Colonic mucosa (tissue), 4 donors: ENCODE measurements around the gene GHR. TPM values are rescaled to one million over a fixed set of nuclear protein-coding genes. Genes with fewer than 3 reads are reported as not detected.
A peak's percentile ranks its signal among the peaks of the same experiment; 100 is the strongest.

Experiments
- DNase-seq: peaks from one replicate; pipeline ENCODE4 v3.0.0-alpha.2; 2020
- H3K27ac ChIP-seq: fragments of 200-600 bp; one replicate; pipeline ENCODE4 v1.8.0; 2021
- H3K27me3 ChIP-seq: fragments of 200-600 bp; one replicate; pipeline ENCODE4 v1.8.0; 2021
- H3K36me3 ChIP-seq: fragments of 200-600 bp; one replicate; pipeline ENCODE4 v1.8.0; 2021
- H3K4me1 ChIP-seq: fragments of 200-600 bp; one replicate; pipeline ENCODE4 v1.8.0; 2021; ENCODE audit warnings: mild to moderate bottlenecking
- H3K4me3 ChIP-seq: fragments of 200-600 bp; one replicate; pipeline ENCODE4 v1.8.0; 2021
- H3K9ac ChIP-seq, 2 donors: one replicate each; pipeline ENCODE4 v1.7.0; 2013; ENCODE audit warnings: control low read depth in 2 of 2, low read depth in 2 of 2, low read length in 2 of 2
- H3K9me3 ChIP-seq: fragments of 200-600 bp; one replicate; pipeline ENCODE4 v1.8.0; 2021
- CTCF ChIP-seq: fragments of 200-600 bp; IDR thresholded peaks from one replicate; pipeline ENCODE4 v1.8.0; 2022; ENCODE audit warnings: antibody characterized with exemption, mild to moderate bottlenecking
- intact Hi-C: fragments of 100-400 bp; cut with DNase I; formaldehyde crosslinking; loops from one replicate; pipeline ENCODE4 v1.14.1; 2022
- total RNA-seq, 2 donors: library from RNA; stranded (reverse); fragmentation: NEBNext Ultra II Directional in 1 of 2; extraction: Animal tissue kit (Norgen Biotek cat#: 25700) in 1 of 2; gene quantifications; one replicate each; pipeline ENCODE4 v1.2.1, GENCODE V29; 2021
- donor health status: healthy.
- donor health status: DM: no; HTN: no; CAD: no.
- donor health status: DM: no; HTN: no; CAD: no.

Gene GHR
- total RNA-seq, 2 donors from 2014 or later = 2.4 to 6.8 TPM

- intact Hi-C loops = no loop called here
- H3K4me3 ChIP-seq = no peak overlapping the region
- TF ChIP-seq CTCF = no peak
- peak overlapping the region; percentile 42 for H3K27ac ChIP-seq
- H3K27me3 ChIP-seq = no peaks in the 10 kb centered on the region
- no peak for DNase-seq
- no peak overlapping the region for H3K9ac ChIP-seq
- H3K4me1 ChIP-seq = no peaks in the 10 kb centered on the region
- no peaks in the 10 kb centered on the region for H3K36me3 ChIP-seq
- no peaks in the 10 kb centered on the region for H3K9me3 ChIP-seq
Measured at GRCh38 chr5:42515504-42515903, 92.3 kb downstream of the GHR start.

GRCh38 chr5:42516282-42517042 lies 93.2 kb downstream of the GHR start:
- Histone ChIP-seq H3K27ac (peak overlapping the region; percentile 42), H3K4me1 (no peaks in the 10 kb centered on the region), H3K27me3 (no peaks in the 10 kb centered on the region), H3K36me3 (no peaks in the 10 kb centered on the region), H3K9ac (no peak overlapping the region), H3K9me3 (no peaks in the 10 kb centered on the region), H3K4me3 (no peak overlapping the region)
- TF ChIP-seq CTCF = no peak
- intact Hi-C loops = no loop called here
- peak; percentile 40 for DNase-seq

GRCh38 chr5:42517164-42517563 lies 93.9 kb downstream of the GHR start:
- DNase-seq = no peak
- no peak for TF ChIP-seq CTCF
- Histone ChIP-seq H3K4me3 (no peak overlapping the region), H3K4me1 (no peaks in the 10 kb centered on the region), H3K27ac (peak overlapping the region; percentile 42), H3K9ac (no peak overlapping the region), H3K9me3 (no peaks in the 10 kb centered on the region), H3K27me3 (no peaks in the 10 kb centered on the region), H3K36me3 (no peaks in the 10 kb centered on the region)
- intact Hi-C loops = no loop called here

- intact Hi-C loops = no loop called here
- H3K27me3 ChIP-seq = no peaks in the 10 kb centered on the region
- H3K9ac ChIP-seq = no peak overlapping the region
- H3K9me3 ChIP-seq = no peaks in the 10 kb centered on the region
- H3K4me1 ChIP-seq = no peaks in the 10 kb centered on the region
- DNase-seq = no peak
- no peak for TF ChIP-seq CTCF
- no peak overlapping the region for H3K4me3 ChIP-seq
- H3K36me3 ChIP-seq = no peaks in the 10 kb centered on the region
- no peak overlapping the region for H3K27ac ChIP-seq
Measured at GRCh38 chr5:42518595-42519221, 95.5 kb downstream of the GHR start.

GRCh38 chr5:42520203-42520602 lies 97.0 kb downstream of the GHR start:
- no peaks in the 10 kb centered on the region for H3K9me3 ChIP-seq
- intact Hi-C loops = no loop called here
- no peak for TF ChIP-seq CTCF
- H3K27me3 ChIP-seq = no peaks in the 10 kb centered on the region
- H3K27ac ChIP-seq = peak overlapping the region; percentile 58
- H3K36me3 ChIP-seq = no peaks in the 10 kb centered on the region
- H3K4me3 ChIP-seq = no peak overlapping the region
- peak; percentile 36 for DNase-seq
- peak overlapping the region in 1 of 2 donors; percentile 21 for H3K9ac ChIP-seq
- H3K4me1 ChIP-seq = no peaks in the 10 kb centered on the region
